K562 (cell line): ENCODE measurements around the gene CPLANE2. TPM values are rescaled to one million over a fixed set of nuclear protein-coding genes. Genes with fewer than 3 reads are reported as not detected.

Experiments
- ADNP ChIP-seq: fragments of 200-800 bp; sonication (Bioruptor generic); IDR thresholded peaks from 2 replicates; pipeline ENCODE4 v1.6.1; 2016; ENCODE audit warnings: missing genetic modification characterization, missing compliant biosample characterization
- ARID2 ChIP-seq: fragments of 450-650 bp; IDR thresholded peaks from 2 replicates; pipeline ENCODE4 v1.6.1; 2017; ENCODE audit warnings: antibody characterized with exemption, mild to moderate bottlenecking
- ATF6 ChIP-seq: sonication (generic); formaldehyde crosslinking; IDR thresholded peaks from 2 replicates; pipeline ENCODE4 v1.4.0; 2020; ENCODE audit warnings: mild to moderate bottlenecking, missing genetic modification reagents
- BRCA1 ChIP-seq, 2 experiments: fragments of 450-650 bp in 1 of 2; sonication (generic) in 1 of 2; formaldehyde crosslinking in 1 of 2; IDR thresholded peaks; 2 replicates each; pipeline versions ENCODE4 v1.5.0 to v1.6.1; 2017 to 2020; ENCODE audit warnings: mild to moderate bottlenecking in 1 of 2, missing genetic modification reagents in 1 of 2
- CHD4 ChIP-seq: fragments of 200-600 bp; sonication (generic); IDR thresholded peaks from 3 replicates; pipeline ENCODE4 v1.6.1; 2012; ENCODE audit warnings: low read depth, mild to moderate bottlenecking, mixed read lengths, low read length, inconsistent platforms; ENCODE audit not compliant: insufficient read depth, insufficient replicate concordance, poor library complexity, severe bottlenecking
- DACH1 ChIP-seq: fragments of 450-650 bp; IDR thresholded peaks from 2 replicates; pipeline ENCODE4 v1.6.1; 2018; ENCODE audit not compliant: partially characterized antibody
- ELK1 ChIP-seq: sonication (generic); formaldehyde crosslinking; IDR thresholded peaks from 2 replicates; pipeline ENCODE4 v1.8.1; 2022; ENCODE audit warnings: missing genetic modification reagents
- EP300 ChIP-seq: IDR thresholded peaks from 2 replicates; pipeline ENCODE4 v1.6.1; 2012; ENCODE audit warnings: low read length, improper control_type of control experiment
- FOXJ3 ChIP-seq: sonication (generic); formaldehyde crosslinking; IDR thresholded peaks from 2 replicates; pipeline ENCODE4 v1.4.0; 2020; ENCODE audit warnings: mild to moderate bottlenecking, missing genetic modification reagents
- FOXP4 ChIP-seq: sonication (generic); formaldehyde crosslinking; IDR thresholded peaks from 2 replicates; pipeline ENCODE4 v1.8.0; 2022; ENCODE audit warnings: mild to moderate bottlenecking, missing genetic modification reagents, borderline replicate concordance
- HBP1 ChIP-seq: fragments of 450-650 bp; formaldehyde crosslinking; IDR thresholded peaks from 2 replicates; pipeline ENCODE4 v1.4.0; 2022; ENCODE audit warnings: missing genetic modification characterization
- HMGN3 ChIP-seq: IDR thresholded peaks from 2 replicates; pipeline ENCODE4 v1.6.1; 2011; ENCODE audit warnings: borderline replicate concordance, low read depth, mild to moderate bottlenecking, mixed read lengths, low read length; ENCODE audit not compliant: insufficient read length; ENCODE audit errors: extremely low read depth
- HOXB6 ChIP-seq: fragments of 250-450 bp; sonication (Bioruptor Pico); IDR thresholded peaks from 2 replicates; pipeline ENCODE4 v1.5.1; 2022; ENCODE audit warnings: mild to moderate bottlenecking, borderline replicate concordance
- JUNB ChIP-seq: fragments of 450-650 bp; formaldehyde crosslinking; conservative IDR thresholded peaks from 2 replicates; pipeline ENCODE4 v1.4.0; 2020; ENCODE audit warnings: mild to moderate bottlenecking
- KAT8 ChIP-seq: fragments of 450-650 bp; IDR thresholded peaks from 2 replicates; pipeline ENCODE4 v1.6.1; 2016; ENCODE audit warnings: low read depth, mild to moderate bottlenecking
- MAFK ChIP-seq: IDR thresholded peaks from 2 replicates; pipeline ENCODE4 v1.6.1; 2011; ENCODE audit warnings: low read length, improper control_type of control experiment
- RFX1 ChIP-seq: fragments of 450-650 bp; IDR thresholded peaks from 2 replicates; pipeline ENCODE4 v1.6.1; 2016; ENCODE audit warnings: mild to moderate bottlenecking, moderate library complexity
- SMARCB1 ChIP-seq: IDR thresholded peaks from 2 replicates; pipeline ENCODE4 v1.6.1; 2011; ENCODE audit warnings: improper control_type of control experiment, low read depth; ENCODE audit not compliant: insufficient read length
- STAG1 ChIP-seq: sonication (generic); formaldehyde crosslinking; IDR thresholded peaks from 2 replicates; pipeline ENCODE4 v1.5.0; 2020; ENCODE audit warnings: missing genetic modification reagents, borderline replicate concordance
- YBX1 ChIP-seq: fragments of 450-650 bp; IDR thresholded peaks from 2 replicates; pipeline ENCODE4 v1.7.1; 2016; ENCODE audit warnings: mild to moderate bottlenecking
- ZFP30 ChIP-seq: fragments of 250-450 bp; sonication (Bioruptor Pico); IDR thresholded peaks from 2 replicates; pipeline ENCODE4 v1.8.0; 2022; ENCODE audit warnings: moderate library complexity, mild to moderate bottlenecking, inconsistent platforms, borderline replicate concordance
- ZFP36 ChIP-seq: fragments of 150-350 bp; IDR thresholded peaks from 2 replicates; pipeline ENCODE4 v1.6.1; 2018; ENCODE audit warnings: low read length, low read depth; ENCODE audit not compliant: partially characterized antibody
- ZNF23 ChIP-seq: fragments of 250-450 bp; sonication (Bioruptor Pico); IDR thresholded peaks from 2 replicates; pipeline ENCODE4 v1.4.0; 2020; ENCODE audit warnings: mild to moderate bottlenecking
- ZZZ3 ChIP-seq: fragments of 450-650 bp; IDR thresholded peaks from 2 replicates; pipeline ENCODE4 v1.6.1; 2016; ENCODE audit warnings: antibody characterized with exemption, mild to moderate bottlenecking, moderate library complexity
- polyA plus RNA-seq, 8 experiments: library from polyadenylated mRNA; depleted of rRNA in 4 of 8; stranded (reverse) in 5 of 8; unstranded in 3 of 8; fragments of >200 nt; fragmentation: Nextera tagmentation in 2 of 8; fragmentation: Illumina TruSeq in 1 of 8; extraction: Ambion mirVana in 2 of 8; extraction: Trizol in 1 of 8; gene quantifications; 2 replicates each; pipeline versions ENCODE4 v1.2.1 to v1.2.3, GENCODE V29; 2011 to 2014; ENCODE audit warnings: inconsistent platforms in 1 of 8, missing spikeins in 1 of 8
- total RNA-seq, 7 experiments: library from RNA; depleted of rRNA in 6 of 7; stranded (reverse); fragments of >200 nt in 6 of 7; fragmentation: Illumina TruSeq in 2 of 7; extraction: Trizol in 2 of 7; gene quantifications; 2 replicates each; pipeline versions ENCODE4 v1.2.1 to v1.2.3, GENCODE V29; 2011 to 2021; ENCODE audit warnings: low replicate concordance in 1 of 7

Gene CPLANE2
- total and polyA plus RNA-seq, 9 of the 15 experiments (the other 6 are each of a cell fraction or from before 2014, with no cell fraction given): 0.17 to 20.9 (median 8.1) TPM

GRCh38 chr1:16237343-16237830, 404 bp upstream of the CPLANE2 start (continued):
- TF ChIP-seq KAT8: no peak
- no peak for TF ChIP-seq ZZZ3
- TF ChIP-seq CHD4: no peak
- 0 out of 2 replicates have a peak, but pooled peaks have one; percentile 62 for TF ChIP-seq ATF6 (CRISPR knock-in tag)
- TF ChIP-seq HMGN3: no peak
- TF ChIP-seq JUNB (CRISPR knock-in tag): no peak
- no peak for TF ChIP-seq HOXB6
- 0 out of 2 replicates have a peak, but pooled peaks have one; percentile 4 for TF ChIP-seq HBP1 (CRISPR knock-in tag)
- no peak for TF ChIP-seq YBX1
- no peak for TF ChIP-seq ELK1 (CRISPR knock-in tag)
- no peak for TF ChIP-seq ADNP (tag)
- no peak for TF ChIP-seq RFX1
- no peak for TF ChIP-seq ZFP36
- no peak for TF ChIP-seq EP300
- TF ChIP-seq STAG1 (CRISPR knock-in tag): no peak
- TF ChIP-seq DACH1: peak; percentile 73
- no peak for TF ChIP-seq ARID2
- no peak for TF ChIP-seq BRCA1 (IDR thresholded peaks at IDR 0.05)
- TF ChIP-seq BRCA1 (CRISPR knock-in tag; IDR thresholded peaks at IDR 0.05): no peak
- TF ChIP-seq MAFK: no peak
- TF ChIP-seq ZNF23 (CRISPR knock-in tag): no peak
- TF ChIP-seq ZFP30: peak; percentile 48; the same call in 1 of the 2 replicates
- TF ChIP-seq FOXJ3 (CRISPR knock-in tag): no peak
- no peak for TF ChIP-seq SMARCB1
- no peak for TF ChIP-seq FOXP4 (CRISPR knock-in tag)
